ENCODE measurements around the gene KCNJ2.

KCNJ2 gene

GRCh38 chr17:70139449-70139993 is 29.8 kb upstream of the KCNJ2 start:
- H3K9me3 ChIP-seq (replicated peaks in 1 of 2; ENCODE audit: control insufficient read depth in 2 of 2, insufficient read depth in 1 of 2, low read depth in 1 of 2, low read length in 2 of 2) = no peaks in the 10 kb centered on the region
- no peak overlapping the region for H3K14ac ChIP-seq (ENCODE audit: low read length)
- H3K27ac ChIP-seq (replicated peaks; ENCODE audit: low read length) = no peak overlapping the region
- H3K4me1 ChIP-seq (ENCODE audit: control insufficient read depth in 2 of 2, insufficient read depth in 1 of 2, low read depth in 1 of 2, low read length in 2 of 2) = peaks cover 0 to 7% of the 10 kb centered on the region in 2 donors
- H4K91ac ChIP-seq (ENCODE audit: low read depth, low read length, poor library complexity) = no peak overlapping the region
- no peak overlapping the region for H3K4me3 ChIP-seq (ENCODE audit: low read length in 2 of 2)
- no peak overlapping the region for H3K4ac ChIP-seq (ENCODE audit: low read length)
- no peak overlapping the region for H4K8ac ChIP-seq (ENCODE audit: low read depth, low read length)
- no peak overlapping the region for H3K23ac ChIP-seq (ENCODE audit: low read depth, low read length, poor library complexity)
- no peak overlapping the region for H2AFZ ChIP-seq (ENCODE audit: low read length)
- no CpG with 5 or more reads among the region's 3 CpGs for WGBS, 2 donors (ENCODE audit: extremely low coverage in 2 of 2, insufficient read length in 2 of 2, insufficient replicate concordance in 1 of 2)
- H2BK5ac ChIP-seq (ENCODE audit: low read length) = no peak overlapping the region
- H3K79me1 ChIP-seq (ENCODE audit: low read depth, low read length) = no peaks in the 10 kb centered on the region
- no peaks in the 10 kb centered on the region for H3K27me3 ChIP-seq (ENCODE audit: control insufficient read depth in 3 of 3, insufficient read depth in 3 of 3, low read depth in 1 of 3, low read length in 3 of 3)
- no peak for DNase-seq (ENCODE audit: low spot score)
- no peaks in the 10 kb centered on the region for H3K36me3 ChIP-seq (replicated peaks in 1 of 2; ENCODE audit: control insufficient read depth in 2 of 2, insufficient read depth in 2 of 2, low read length in 2 of 2)
- H2BK15ac ChIP-seq (ENCODE audit: low read length) = no peak overlapping the region
- no peak overlapping the region for H3K4me2 ChIP-seq (ENCODE audit: insufficient read depth, low read length, poor library complexity, severe bottlenecking)
- no peak overlapping the region for H2AK5ac ChIP-seq (ENCODE audit: low read depth, low read length)
- H3K9ac ChIP-seq (ENCODE audit: low read depth, low read length, poor library complexity) = no peak overlapping the region
- no peak overlapping the region for H2BK12ac ChIP-seq (ENCODE audit: low read length)
- no peak overlapping the region for H3K18ac ChIP-seq (ENCODE audit: low read length)
- H2BK120ac ChIP-seq (ENCODE audit: low read depth, low read length) = no peak overlapping the region

- H4K91ac ChIP-seq (ENCODE audit: low read depth, low read length, poor library complexity) = no peak overlapping the region
- no peaks in the 10 kb centered on the region for H3K4me1 ChIP-seq (ENCODE audit: control insufficient read depth in 2 of 2, insufficient read depth in 1 of 2, low read depth in 1 of 2, low read length in 2 of 2)
- no peak overlapping the region for H2BK120ac ChIP-seq (ENCODE audit: low read depth, low read length)
- no peak overlapping the region for H3K23ac ChIP-seq (ENCODE audit: low read depth, low read length, poor library complexity)
- no peak overlapping the region for H2AFZ ChIP-seq (ENCODE audit: low read length)
- H2BK5ac ChIP-seq (ENCODE audit: low read length) = no peak overlapping the region
- no peak overlapping the region for H3K14ac ChIP-seq (ENCODE audit: low read length)
- H3K27me3 ChIP-seq (ENCODE audit: control insufficient read depth in 3 of 3, insufficient read depth in 3 of 3, low read depth in 1 of 3, low read length in 3 of 3) = no peaks in the 10 kb centered on the region
- H3K4me3 ChIP-seq (ENCODE audit: low read length in 2 of 2) = no peak overlapping the region
- H2BK12ac ChIP-seq (ENCODE audit: low read length) = no peak overlapping the region
- no CpG with 5 or more reads among the region's 6 CpGs for WGBS, 2 donors (ENCODE audit: extremely low coverage in 2 of 2, insufficient read length in 2 of 2, insufficient replicate concordance in 1 of 2)
- H2AK5ac ChIP-seq (ENCODE audit: low read depth, low read length) = no peak overlapping the region
- H3K9ac ChIP-seq (ENCODE audit: low read depth, low read length, poor library complexity) = no peak overlapping the region
- H3K79me1 ChIP-seq (ENCODE audit: low read depth, low read length) = no peaks in the 10 kb centered on the region
- no peaks in the 10 kb centered on the region for H3K36me3 ChIP-seq (replicated peaks in 1 of 2; ENCODE audit: control insufficient read depth in 2 of 2, insufficient read depth in 2 of 2, low read length in 2 of 2)
- H3K18ac ChIP-seq (ENCODE audit: low read length) = no peak overlapping the region
- H4K8ac ChIP-seq (ENCODE audit: low read depth, low read length) = no peak overlapping the region
- DNase-seq (ENCODE audit: low spot score) = peak; percentile 9
- no peak overlapping the region for H3K4ac ChIP-seq (ENCODE audit: low read length)
- H2BK15ac ChIP-seq (ENCODE audit: low read length) = no peak overlapping the region
- no peaks in the 10 kb centered on the region for H3K9me3 ChIP-seq (replicated peaks in 1 of 2; ENCODE audit: control insufficient read depth in 2 of 2, insufficient read depth in 1 of 2, low read depth in 1 of 2, low read length in 2 of 2)
- H3K4me2 ChIP-seq (ENCODE audit: insufficient read depth, low read length, poor library complexity, severe bottlenecking) = no peak overlapping the region
- H3K27ac ChIP-seq (replicated peaks; ENCODE audit: low read length) = no peak overlapping the region
Observed at GRCh38 chr17:70144260-70144846, 25.0 kb upstream of the KCNJ2 start.

- Histone ChIP-seq H2AFZ (ENCODE audit: low read length) (no peak overlapping the region), H3K27ac (replicated peaks; ENCODE audit: low read length) (no peak overlapping the region), H4K91ac (ENCODE audit: low read depth, low read length, poor library complexity) (no peak overlapping the region), H3K4me3 (ENCODE audit: low read length in 2 of 2) (no peak overlapping the region), H3K4me1 (ENCODE audit: control insufficient read depth in 2 of 2, insufficient read depth in 1 of 2, low read depth in 1 of 2, low read length in 2 of 2) (no peaks in the 10 kb centered on the region), H3K4me2 (ENCODE audit: insufficient read depth, low read length, poor library complexity, severe bottlenecking) (no peak overlapping the region), H3K36me3 (replicated peaks in 1 of 2; ENCODE audit: control insufficient read depth in 2 of 2, insufficient read depth in 2 of 2, low read length in 2 of 2) (no peaks in the 10 kb centered on the region), H3K9me3 (replicated peaks in 1 of 2; ENCODE audit: control insufficient read depth in 2 of 2, insufficient read depth in 1 of 2, low read depth in 1 of 2, low read length in 2 of 2) (peaks cover 2 to 7% of the 10 kb centered on the region in 2 donors), H3K27me3 (ENCODE audit: control insufficient read depth in 3 of 3, insufficient read depth in 3 of 3, low read depth in 1 of 3, low read length in 3 of 3) (no peaks in the 10 kb centered on the region), H2BK15ac (ENCODE audit: low read length) (no peak overlapping the region), H2BK12ac (ENCODE audit: low read length) (no peak overlapping the region), H3K14ac (ENCODE audit: low read length) (no peak overlapping the region), H3K23ac (ENCODE audit: low read depth, low read length, poor library complexity) (no peak overlapping the region), H3K9ac (ENCODE audit: low read depth, low read length, poor library complexity) (no peak overlapping the region), H3K4ac (ENCODE audit: low read length) (no peak overlapping the region), H3K18ac (ENCODE audit: low read length) (no peak overlapping the region), H3K79me1 (ENCODE audit: low read depth, low read length) (no peaks in the 10 kb centered on the region), H2AK5ac (ENCODE audit: low read depth, low read length) (no peak overlapping the region), H4K8ac (ENCODE audit: low read depth, low read length) (no peak overlapping the region), H2BK5ac (ENCODE audit: low read length) (no peak overlapping the region), H2BK120ac (ENCODE audit: low read depth, low read length) (no peak overlapping the region)
- DNase-seq (ENCODE audit: low spot score) = no peak
- WGBS, 2 donors (ENCODE audit: extremely low coverage in 2 of 2, insufficient read length in 2 of 2, insufficient replicate concordance in 1 of 2) = no CpG with 5 or more reads among the region's 3 CpGs
Observed at GRCh38 chr17:70153210-70153609, 16.1 kb upstream of the KCNJ2 start.

GRCh38 chr17:70157151-70157550 is 12.2 kb upstream of the KCNJ2 start:
- no peak for DNase-seq (ENCODE audit: low spot score)
- Histone ChIP-seq H2BK15ac (ENCODE audit: low read length) (no peak overlapping the region), H4K8ac (ENCODE audit: low read depth, low read length) (no peak overlapping the region), H3K9ac (ENCODE audit: low read depth, low read length, poor library complexity) (no peak overlapping the region), H3K23ac (ENCODE audit: low read depth, low read length, poor library complexity) (no peak overlapping the region), H2BK5ac (ENCODE audit: low read length) (no peak overlapping the region), H3K9me3 (replicated peaks in 1 of 2; ENCODE audit: control insufficient read depth in 2 of 2, insufficient read depth in 1 of 2, low read depth in 1 of 2, low read length in 2 of 2) (no peaks in the 10 kb centered on the region), H2AFZ (ENCODE audit: low read length) (no peak overlapping the region), H3K4ac (ENCODE audit: low read length) (no peak overlapping the region), H3K4me2 (ENCODE audit: insufficient read depth, low read length, poor library complexity, severe bottlenecking) (no peak overlapping the region), H2AK5ac (ENCODE audit: low read depth, low read length) (no peak overlapping the region), H3K27me3 (ENCODE audit: control insufficient read depth in 3 of 3, insufficient read depth in 3 of 3, low read depth in 1 of 3, low read length in 3 of 3) (no peaks in the 10 kb centered on the region), H2BK120ac (ENCODE audit: low read depth, low read length) (no peak overlapping the region), H3K4me3 (ENCODE audit: low read length in 2 of 2) (no peak overlapping the region), H3K14ac (ENCODE audit: low read length) (no peak overlapping the region), H3K36me3 (replicated peaks in 1 of 2; ENCODE audit: control insufficient read depth in 2 of 2, insufficient read depth in 2 of 2, low read length in 2 of 2) (no peaks in the 10 kb centered on the region), H3K27ac (replicated peaks; ENCODE audit: low read length) (no peak overlapping the region), H3K79me1 (ENCODE audit: low read depth, low read length) (no peaks in the 10 kb centered on the region), H3K18ac (ENCODE audit: low read length) (no peak overlapping the region), H3K4me1 (ENCODE audit: control insufficient read depth in 2 of 2, insufficient read depth in 1 of 2, low read depth in 1 of 2, low read length in 2 of 2) (no peaks in the 10 kb centered on the region), H4K91ac (ENCODE audit: low read depth, low read length, poor library complexity) (no peak overlapping the region), H2BK12ac (ENCODE audit: low read length) (no peak overlapping the region)
- no CpG with 5 or more reads among the region's 4 CpGs for WGBS, 2 donors (ENCODE audit: extremely low coverage in 2 of 2, insufficient read length in 2 of 2, insufficient replicate concordance in 1 of 2)

Data from neuronal stem cell (in vitro differentiated cells).